BE2C (cell line): ENCODE data around the gene DTNB.

Source experiments
- DNase-seq: peaks from one replicate; pipeline ENCODE4 v3.0.0-alpha.2; 2020
- H3K27me3 ChIP-seq: fragments of 250-450 bp; sonication (Bioruptor Pico); 2 replicates; pipeline ENCODE4 v1.5.1; 2020; ENCODE audit warnings: mild to moderate bottlenecking
- H3K36me3 ChIP-seq: fragments of 250-450 bp; sonication (Bioruptor Pico); 2 replicates; pipeline ENCODE4 v1.5.1; 2020; ENCODE audit warnings: mild to moderate bottlenecking
- H3K4me1 ChIP-seq: fragments of 250-450 bp; sonication (Bioruptor Pico); 2 replicates; pipeline ENCODE4 v1.5.1; 2020
- H3K4me3 ChIP-seq: 2 replicates; pipeline ENCODE4 v1.5.1; 2011; ENCODE audit warnings: low read depth, low read length
- H3K9me3 ChIP-seq: fragments of 250-450 bp; sonication (Bioruptor Pico); 2 replicates; pipeline ENCODE4 v1.5.1; 2020
- TF ChIP-seq, protein P1 (sequence below): IDR thresholded peaks from 2 replicates; pipeline ENCODE4 v1.5.1; 2012; ENCODE audit warnings: mild to moderate bottlenecking, low read depth, low read length

The DTNB gene

DNA sequence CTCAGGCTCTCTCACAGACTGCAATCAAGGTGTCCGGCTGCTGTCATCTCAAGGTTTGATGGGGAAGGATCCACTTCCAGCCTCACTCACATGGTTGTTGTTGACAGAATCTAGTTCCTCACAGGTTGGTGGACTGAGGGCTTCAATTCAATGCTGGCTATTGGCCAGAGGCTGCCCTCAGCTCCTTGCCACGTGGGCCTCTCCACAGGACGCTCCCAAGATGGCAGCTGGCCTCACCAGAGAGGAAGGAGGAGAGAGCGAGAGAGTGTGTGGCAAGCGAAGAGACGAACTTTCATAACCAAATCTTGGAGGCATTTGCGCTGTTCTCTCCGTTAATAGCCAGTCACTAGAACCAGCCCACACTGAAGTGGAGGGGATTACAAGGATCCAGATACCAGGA, 318.1 kb downstream of the DTNB start:
- Histone ChIP-seq H3K27me3 (no peaks in the 10 kb centered on the region), H3K36me3 (no peaks in the 10 kb centered on the region), H3K4me1 (no peaks in the 10 kb centered on the region), H3K9me3 (no peaks in the 10 kb centered on the region), H3K4me3 (no peak overlapping the region)
- no peak for DNase-seq
- TF ChIP-seq, protein P1, sequence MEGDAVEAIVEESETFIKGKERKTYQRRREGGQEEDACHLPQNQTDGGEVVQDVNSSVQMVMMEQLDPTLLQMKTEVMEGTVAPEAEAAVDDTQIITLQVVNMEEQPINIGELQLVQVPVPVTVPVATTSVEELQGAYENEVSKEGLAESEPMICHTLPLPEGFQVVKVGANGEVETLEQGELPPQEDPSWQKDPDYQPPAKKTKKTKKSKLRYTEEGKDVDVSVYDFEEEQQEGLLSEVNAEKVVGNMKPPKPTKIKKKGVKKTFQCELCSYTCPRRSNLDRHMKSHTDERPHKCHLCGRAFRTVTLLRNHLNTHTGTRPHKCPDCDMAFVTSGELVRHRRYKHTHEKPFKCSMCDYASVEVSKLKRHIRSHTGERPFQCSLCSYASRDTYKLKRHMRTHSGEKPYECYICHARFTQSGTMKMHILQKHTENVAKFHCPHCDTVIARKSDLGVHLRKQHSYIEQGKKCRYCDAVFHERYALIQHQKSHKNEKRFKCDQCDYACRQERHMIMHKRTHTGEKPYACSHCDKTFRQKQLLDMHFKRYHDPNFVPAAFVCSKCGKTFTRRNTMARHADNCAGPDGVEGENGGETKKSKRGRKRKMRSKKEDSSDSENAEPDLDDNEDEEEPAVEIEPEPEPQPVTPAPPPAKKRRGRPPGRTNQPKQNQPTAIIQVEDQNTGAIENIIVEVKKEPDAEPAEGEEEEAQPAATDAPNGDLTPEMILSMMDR = no peak

DNA sequence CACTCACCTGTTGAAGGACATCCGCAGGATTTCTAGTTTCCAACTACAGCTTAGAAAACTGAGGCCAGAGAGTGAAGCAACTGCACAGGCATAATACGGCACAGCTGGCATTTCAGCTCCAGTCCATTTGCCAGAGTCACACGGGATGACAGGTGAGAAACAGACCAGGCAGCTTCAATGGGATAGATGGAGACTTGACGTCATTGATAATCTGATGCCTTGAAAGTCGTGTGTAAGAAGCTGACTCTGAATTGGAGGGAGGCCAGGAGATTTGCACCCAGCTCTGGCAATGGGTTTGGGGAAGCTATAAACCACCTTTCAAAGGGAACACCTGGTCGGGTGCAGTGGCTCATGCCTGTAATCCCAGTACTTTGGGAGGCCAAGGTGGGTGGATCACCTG, 319.3 kb downstream of the DTNB start:
- no peak for DNase-seq
- Histone ChIP-seq H3K4me3 (no peak overlapping the region), H3K36me3 (no peaks in the 10 kb centered on the region), H3K27me3 (no peaks in the 10 kb centered on the region), H3K9me3 (no peaks in the 10 kb centered on the region), H3K4me1 (no peaks in the 10 kb centered on the region)
- TF ChIP-seq, protein P1 = no peak

DNA sequence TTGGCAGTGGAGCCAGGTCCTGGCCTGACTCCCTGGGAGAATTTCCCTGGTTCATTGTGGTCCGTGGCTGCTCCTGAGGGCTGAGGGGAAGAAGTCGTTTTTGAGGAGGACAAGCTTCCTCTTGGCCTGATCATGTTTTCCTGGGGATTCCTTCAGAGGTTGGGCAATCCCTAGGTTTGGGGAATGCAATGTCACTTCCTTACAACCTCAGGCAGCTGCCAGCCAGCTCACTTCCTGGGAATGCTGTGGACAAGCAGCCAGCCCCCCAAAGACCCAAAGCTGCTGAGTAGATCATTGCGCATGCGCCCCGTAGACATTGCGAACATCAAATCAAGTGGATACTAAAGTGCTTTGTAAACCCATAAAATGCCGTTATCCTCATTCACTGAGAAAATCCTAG, 324.0 kb downstream of the DTNB start:
- Histone ChIP-seq H3K9me3 (no peaks in the 10 kb centered on the region), H3K4me1 (no peaks in the 10 kb centered on the region), H3K27me3 (no peaks in the 10 kb centered on the region), H3K4me3 (no peak overlapping the region), H3K36me3 (no peaks in the 10 kb centered on the region)
- TF ChIP-seq, protein P1 = no peak
- DNase-seq = no peak

DNA sequence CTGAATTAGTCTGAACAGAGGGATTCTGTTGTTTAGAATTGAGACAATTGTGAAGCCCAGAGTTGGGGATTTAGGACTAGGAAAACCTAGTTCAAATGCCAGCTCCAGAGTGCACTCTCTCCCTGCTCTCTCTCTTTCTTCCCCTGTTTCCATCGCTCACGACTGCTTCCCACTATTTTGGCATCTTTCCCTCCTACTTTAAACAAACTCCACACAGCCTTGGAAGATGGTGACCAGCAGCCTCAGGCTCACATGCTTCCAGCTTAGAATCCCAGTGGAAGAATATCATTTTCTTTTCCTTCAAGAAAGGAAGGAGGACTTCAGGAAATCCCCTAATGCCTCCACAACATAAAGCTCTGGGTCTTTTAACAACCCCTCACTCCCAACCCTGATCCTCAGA, 325.5 kb downstream of the DTNB start:
- Histone ChIP-seq H3K27me3 (no peaks in the 10 kb centered on the region), H3K36me3 (no peaks in the 10 kb centered on the region), H3K4me1 (no peaks in the 10 kb centered on the region), H3K4me3 (no peak overlapping the region), H3K9me3 (no peaks in the 10 kb centered on the region)
- TF ChIP-seq, protein P1 = no peak
- DNase-seq = no peak

GRCh38 chr2:25347205-25347815, 326.1 kb downstream of the DTNB start:
- TF ChIP-seq, protein P1 = no peak
- no peaks in the 10 kb centered on the region for H3K36me3 ChIP-seq

DNA sequence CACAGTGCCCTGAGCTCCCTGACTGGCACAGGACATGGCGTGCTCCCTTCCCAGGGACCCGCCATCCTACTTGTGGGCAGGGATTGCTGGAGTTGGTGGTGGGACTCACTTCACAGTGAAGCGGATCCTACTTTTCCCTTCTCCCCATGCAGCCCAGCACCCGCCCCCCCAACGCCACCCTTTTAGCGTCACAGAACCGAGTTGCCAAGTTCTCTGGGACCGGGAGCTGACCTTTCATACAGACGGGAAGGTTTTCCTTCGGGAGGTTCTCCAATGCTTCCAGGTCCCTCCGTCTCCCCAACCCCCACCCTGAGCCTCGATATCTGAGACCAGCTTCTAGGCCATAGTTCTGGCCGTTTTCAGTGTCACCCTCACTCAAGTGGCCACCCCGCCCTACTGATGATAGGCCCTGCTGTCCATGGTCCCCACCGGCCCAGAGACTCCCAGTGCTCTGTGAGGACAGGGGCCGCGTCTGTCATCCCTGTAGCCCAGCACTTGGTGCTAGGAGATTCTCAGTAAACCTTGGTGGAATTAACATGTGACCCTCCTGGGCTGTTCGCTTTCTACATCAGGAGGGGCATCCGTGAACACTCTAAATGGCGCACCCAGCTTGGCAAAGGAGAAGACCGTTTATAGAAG, 330.1 kb downstream of the DTNB start:
- Histone ChIP-seq H3K27me3 (no peaks in the 10 kb centered on the region), H3K4me3 (no peak overlapping the region), H3K36me3 (no peaks in the 10 kb centered on the region)

More at GRCh38 chr2:25347205-25347815, 326.1 kb downstream of the DTNB start:
- Histone ChIP-seq H3K27me3 (no peaks in the 10 kb centered on the region), H3K9me3 (no peaks in the 10 kb centered on the region), H3K4me3 (no peak overlapping the region), H3K4me1 (0 out of 2 replicates have a peak, but pooled peaks cover 3% of the 10 kb centered on the region)
- DNase-seq = no peak

More for the DNA sequence above, 330.1 kb downstream of the DTNB start:
- Histone ChIP-seq H3K9me3 (no peaks in the 10 kb centered on the region), H3K4me1 (peaks cover 12% of the 10 kb centered on the region)
- TF ChIP-seq, protein P1 = no peak
- DNase-seq = no peak
